22Rv1 (cell line): ENCODE data around the gene ITPR1.

Experiments
- H3K27ac ChIP-seq: fragments of 450-650 bp; 2 replicates; pipeline ENCODE4 v1.5.1; 2017
- CTCF ChIP-seq: fragments of 450-650 bp; IDR thresholded peaks from 2 replicates; pipeline ENCODE4 v1.5.1; 2017; ENCODE audit warnings: mild to moderate bottlenecking
- ZFX ChIP-seq: fragments of 450-650 bp; IDR thresholded peaks from 2 replicates; pipeline ENCODE4 v1.6.1; 2017; ENCODE audit warnings: antibody characterized with exemption, borderline replicate concordance

ITPR1 gene

GRCh38 chr3:4546346-4547178 lies 53.4 kb downstream of the ITPR1 start:
- no peak for TF ChIP-seq ZFX
- TF ChIP-seq CTCF = no peak
- no peak overlapping the region for H3K27ac ChIP-seq

- TF ChIP-seq CTCF = no peak
- no peak for TF ChIP-seq ZFX
- no peak overlapping the region for H3K27ac ChIP-seq
These were observed 54.7 kb downstream of the ITPR1 start for GRCh38 chr3:4547799-4548198.

GRCh38 chr3:4548356-4548755 lies 55.2 kb downstream of the ITPR1 start:
- TF ChIP-seq ZFX (no peak), CTCF (no peak)

GRCh38 chr3:4548780-4549179 lies 55.6 kb downstream of the ITPR1 start:
- no peak overlapping the region for H3K27ac ChIP-seq
- TF ChIP-seq ZFX (no peak), CTCF (no peak)

More at GRCh38 chr3:4548356-4548755, 55.2 kb downstream of the ITPR1 start:
- no peak overlapping the region for H3K27ac ChIP-seq

- no peak overlapping the region for H3K27ac ChIP-seq
- no peak for TF ChIP-seq CTCF
- no peak for TF ChIP-seq ZFX
These were observed 56.7 kb downstream of the ITPR1 start for GRCh38 chr3:4549896-4550295.

GRCh38 chr3:4551051-4551711 lies 58.0 kb downstream of the ITPR1 start:
- H3K27ac ChIP-seq = no peak overlapping the region
- TF ChIP-seq ZFX (no peak), CTCF (no peak)
